ENCODE results near the gene FAH.

The FAH gene

GRCh38 chr15:80174017-80174746 is 21.4 kb downstream of the FAH start:
- DNase-seq (ENCODE audit: low spot score) = no peak

- no peak for DNase-seq (ENCODE audit: low spot score)
These were observed 22.6 kb downstream of the FAH start for GRCh38 chr15:80175436-80175835.

- DNase-seq (ENCODE audit: low spot score) = no peak
These were observed 23.6 kb downstream of the FAH start for GRCh38 chr15:80176443-80176842.

GRCh38 chr15:80177156-80177555 is 24.4 kb downstream of the FAH start:
- DNase-seq (ENCODE audit: low spot score) = no peak

GRCh38 chr15:80179025-80179759 is 26.4 kb downstream of the FAH start:
- peak; percentile 28 for DNase-seq (ENCODE audit: low spot score)

- DNase-seq (ENCODE audit: low spot score) = no peak
These were observed 27.1 kb downstream of the FAH start for GRCh38 chr15:80179935-80180334.

- no peak for DNase-seq (ENCODE audit: low spot score)
These were observed 27.7 kb downstream of the FAH start for GRCh38 chr15:80180468-80180867.

GRCh38 chr15:80180986-80181385 is 28.2 kb downstream of the FAH start:
- no peak for DNase-seq (ENCODE audit: low spot score)

GRCh38 chr15:80182611-80183261 is 29.9 kb downstream of the FAH start:
- DNase-seq (ENCODE audit: low spot score) = no peak

- DNase-seq (ENCODE audit: low spot score) = no peak
These were observed 30.5 kb downstream of the FAH start for GRCh38 chr15:80183306-80183705.

- no peak for DNase-seq (ENCODE audit: low spot score)
These were observed 31.1 kb downstream of the FAH start for GRCh38 chr15:80183886-80184285.

- DNase-seq (ENCODE audit: low spot score) = no peak
These were observed 31.8 kb downstream of the FAH start for GRCh38 chr15:80184554-80184953.

GRCh38 chr15:80185152-80185551 is 32.4 kb downstream of the FAH start:
- DNase-seq (ENCODE audit: low spot score) = no peak

- no peak for DNase-seq (ENCODE audit: low spot score)
These were observed 33.3 kb downstream of the FAH start for GRCh38 chr15:80186066-80186465.

GRCh38 chr15:80186597-80186996 is 33.8 kb downstream of the FAH start:
- DNase-seq (ENCODE audit: low spot score) = no peak

GRCh38 chr15:80188251-80188650 is 35.5 kb downstream of the FAH start:
- no peak for DNase-seq (ENCODE audit: low spot score)

GRCh38 chr15:80191198-80191597 is 38.4 kb downstream of the FAH start:
- DNase-seq (ENCODE audit: low spot score) = no peak

- DNase-seq (ENCODE audit: low spot score) = no peak
These were observed 39.2 kb downstream of the FAH start for GRCh38 chr15:80191897-80192595.

- no peak for DNase-seq (ENCODE audit: low spot score)
These were observed 41.4 kb downstream of the FAH start for GRCh38 chr15:80194186-80194585.

GRCh38 chr15:80194914-80195313 is 42.1 kb downstream of the FAH start:
- DNase-seq (ENCODE audit: low spot score) = no peak

- no peak for DNase-seq (ENCODE audit: low spot score)
These were observed 46.6 kb downstream of the FAH start for GRCh38 chr15:80199366-80199765.

- DNase-seq (ENCODE audit: low spot score) = no peak
These were observed 47.1 kb downstream of the FAH start for GRCh38 chr15:80199869-80200268.
